IPS-18c (cell line): Measurements from ENCODE around the gene POFUT1.

Experiments used
- H3K4me3 ChIP-seq: 2 replicates; pipeline ENCODE4 v1.7.0; 2013; ENCODE audit warnings: low read depth, mild to moderate bottlenecking, low read length, moderate library complexity; ENCODE audit not compliant: insufficient read depth
- H3K9me3 ChIP-seq: one replicate; pipeline ENCODE4 v1.6.1; 2013; ENCODE audit warnings: mild to moderate bottlenecking, low read length, moderate library complexity; ENCODE audit not compliant: control insufficient read depth, insufficient read depth

The POFUT1 gene

GRCh38 chr20:32203356-32204204 is 4.1 kb upstream of the POFUT1 start:
- Histone ChIP-seq H3K4me3 (no peak overlapping the region), H3K9me3 (no peaks in the 10 kb centered on the region)

GRCh38 chr20:32204205-32205109 is 3.2 kb upstream of the POFUT1 start:
- H3K4me3 ChIP-seq: no peak overlapping the region
- H3K9me3 ChIP-seq: no peaks in the 10 kb centered on the region

- no peak overlapping the region; the same call in 1 of the 2 replicates for H3K4me3 ChIP-seq
- no peaks in the 10 kb centered on the region for H3K9me3 ChIP-seq
These were observed 2.4 kb upstream of the POFUT1 start for GRCh38 chr20:32205110-32205842.

GRCh38 chr20:32205843-32206759 is 1.6 kb upstream of the POFUT1 start:
- peak overlapping the region; percentile 93 for H3K4me3 ChIP-seq

GRCh38 chr20:32206760-32207625 is 687 bp upstream of the POFUT1 start:
- H3K4me3 ChIP-seq: peak overlapping the region; percentile 93

More at GRCh38 chr20:32205843-32206759, 1.6 kb upstream of the POFUT1 start:
- H3K9me3 ChIP-seq: no peaks in the 10 kb centered on the region

GRCh38 chr20:32208499-32209154 is 947 bp downstream of the POFUT1 start:
- peak overlapping the region; percentile 93 for H3K4me3 ChIP-seq
- no peaks in the 10 kb centered on the region for H3K9me3 ChIP-seq

More at GRCh38 chr20:32206760-32207625, 687 bp upstream of the POFUT1 start:
- no peaks in the 10 kb centered on the region for H3K9me3 ChIP-seq

GRCh38 chr20:32209850-32210605 is 2.3 kb downstream of the POFUT1 start:
- no peaks in the 10 kb centered on the region for H3K9me3 ChIP-seq
- no peak overlapping the region for H3K4me3 ChIP-seq

GRCh38 chr20:32213870-32214269 is 6.2 kb downstream of the POFUT1 start:
- Histone ChIP-seq H3K9me3 (no peaks in the 10 kb centered on the region), H3K4me3 (no peak overlapping the region)

GRCh38 chr20:32215147-32215546 is 7.5 kb downstream of the POFUT1 start:
- H3K9me3 ChIP-seq: no peaks in the 10 kb centered on the region
- H3K4me3 ChIP-seq: no peak overlapping the region

- Histone ChIP-seq H3K9me3 (no peaks in the 10 kb centered on the region), H3K4me3 (no peak overlapping the region)
These were observed 8.0 kb downstream of the POFUT1 start for GRCh38 chr20:32215729-32216128.

- no peak overlapping the region for H3K4me3 ChIP-seq
- no peaks in the 10 kb centered on the region for H3K9me3 ChIP-seq
These were observed 8.8 kb downstream of the POFUT1 start for GRCh38 chr20:32216179-32217142.

GRCh38 chr20:32218156-32218900 is 10.6 kb downstream of the POFUT1 start:
- H3K9me3 ChIP-seq: no peaks in the 10 kb centered on the region
- no peak overlapping the region for H3K4me3 ChIP-seq

- no peaks in the 10 kb centered on the region for H3K9me3 ChIP-seq
- no peak overlapping the region for H3K4me3 ChIP-seq
These were observed 16.8 kb downstream of the POFUT1 start for GRCh38 chr20:32224463-32224862.
